GM23338 (cell line): ENCODE data around the gene ACSBG1. TPM values are rescaled to one million over a fixed set of nuclear protein-coding genes. Genes with fewer than 3 reads are reported as not detected.
A peak's percentile ranks its signal among the peaks of the same experiment; 100 is the strongest.

ENCODE experiments used
- ATAC-seq: fragments of 200-7000 bp; cut with Tn5 transposase; 3 replicates; pipeline ENCODE4 v1.9.1; 2020
- DNase-seq: peaks from one replicate; pipeline ENCODE4 v3.0.0-alpha.2; 2015; ENCODE audit warnings: low spot score
- H2AFZ ChIP-seq: fragments of 200-600 bp; sonication (generic); 2 replicates; pipeline ENCODE4 v1.8.0; 2016; ENCODE audit warnings: antibody characterized with exemption, mild to moderate bottlenecking, moderate library complexity
- H3F3A ChIP-seq: fragments of 200-600 bp; sonication (generic); replicated peaks from 2 replicates; pipeline ENCODE4 v1.8.0; 2017; ENCODE audit warnings: antibody characterized with exemption, mixed run types, low read depth
- H3K27ac ChIP-seq: fragments of 200-600 bp; sonication (generic); 2 replicates; pipeline ENCODE4 v1.6.1; 2016; ENCODE audit warnings: low read depth
- H3K27me3 ChIP-seq: fragments of 200-600 bp; sonication (generic); 2 replicates; pipeline ENCODE4 v1.8.0; 2016; ENCODE audit warnings: mild to moderate bottlenecking, mixed run types, moderate library complexity; ENCODE audit not compliant: insufficient read depth
- H3K36me3 ChIP-seq: fragments of 200-600 bp; sonication (generic); 2 replicates; pipeline ENCODE4 v1.8.0; 2016; ENCODE audit warnings: mild to moderate bottlenecking; ENCODE audit not compliant: insufficient read depth
- H3K4me1 ChIP-seq: fragments of 200-600 bp; sonication (generic); 2 replicates; pipeline ENCODE4 v1.8.0; 2016; ENCODE audit warnings: mild to moderate bottlenecking, moderate library complexity; ENCODE audit not compliant: insufficient read depth
- H3K4me2 ChIP-seq: fragments of 200-600 bp; sonication (generic); 2 replicates; pipeline ENCODE4 v1.7.1; 2017; ENCODE audit warnings: mixed run types
- H3K4me3 ChIP-seq: fragments of 200-600 bp; sonication (generic); 2 replicates; pipeline ENCODE4 v1.6.1; 2016; ENCODE audit warnings: mixed run types
- H3K79me2 ChIP-seq: fragments of 200-600 bp; sonication (generic); replicated peaks from 2 replicates; pipeline ENCODE4 v1.8.0; 2017; ENCODE audit warnings: mild to moderate bottlenecking; ENCODE audit not compliant: insufficient read depth
- H3K9me2 ChIP-seq: fragments of 200-600 bp; sonication (generic); 2 replicates; pipeline ENCODE4 v1.8.0; 2017; ENCODE audit not compliant: insufficient read depth
- H4K20me1 ChIP-seq: fragments of 200-600 bp; sonication (generic); replicated peaks from 2 replicates; pipeline ENCODE4 v1.8.0; 2017; ENCODE audit warnings: mild to moderate bottlenecking; ENCODE audit not compliant: insufficient read depth
- H3K27ac Mint-ChIP-seq: 2 replicates; pipeline ENCODE4 v1.8.0; 2020; ENCODE audit warnings: inconsistent platforms, mild to moderate bottlenecking, moderate library complexity, mixed read lengths
- H3K27me3 Mint-ChIP-seq: 3 replicates; pipeline ENCODE4 v1.8.0; 2022; ENCODE audit warnings: low read depth, mild to moderate bottlenecking, moderate library complexity, mixed read lengths, inconsistent platforms; ENCODE audit not compliant: insufficient read depth, poor library complexity
- H3K36me3 Mint-ChIP-seq: 3 replicates; pipeline ENCODE4 v1.8.0; 2021; ENCODE audit warnings: low read depth, mild to moderate bottlenecking, inconsistent platforms, moderate library complexity, mixed read lengths
- H3K4me1 Mint-ChIP-seq: 3 replicates; pipeline ENCODE4 v1.8.0; 2020; ENCODE audit warnings: mild to moderate bottlenecking, inconsistent platforms, mixed read lengths
- H3K4me3 Mint-ChIP-seq: 3 replicates; pipeline ENCODE4 v1.8.0; 2021; ENCODE audit warnings: moderate library complexity, mild to moderate bottlenecking, inconsistent platforms, mixed read lengths
- H3K9me3 Mint-ChIP-seq: 3 replicates; pipeline ENCODE4 v1.8.0; 2020; ENCODE audit warnings: moderate library complexity, mild to moderate bottlenecking, inconsistent platforms, mixed read lengths
- CREB1 ChIP-seq: fragments of 250-450 bp; sonication (Bioruptor Pico); IDR thresholded peaks from 2 replicates; pipeline ENCODE4 v1.5.0; 2020; ENCODE audit warnings: low read depth, mild to moderate bottlenecking, moderate library complexity
- ETS1 ChIP-seq: IDR thresholded peaks from 2 replicates; pipeline ENCODE4 v1.6.1; 2016; ENCODE audit warnings: antibody characterized with exemption
- EZH2 ChIP-seq: fragments of 200-600 bp; sonication (generic); IDR thresholded peaks from one replicate; pipeline ENCODE4 v1.8.0; 2017; ENCODE audit warnings: antibody characterized with exemption, mild to moderate bottlenecking, low read depth; ENCODE audit not compliant: unreplicated experiment
- EZH2phosphoT487 ChIP-seq: fragments of 200-600 bp; sonication (generic); IDR thresholded peaks from one replicate; pipeline ENCODE4 v1.8.1; 2018; ENCODE audit warnings: antibody characterized with exemption; ENCODE audit not compliant: unreplicated experiment
- JUNB ChIP-seq: IDR thresholded peaks from one replicate; pipeline ENCODE4 v1.6.1; 2016; ENCODE audit warnings: antibody characterized with exemption; ENCODE audit not compliant: unreplicated experiment
- NANOG ChIP-seq: IDR thresholded peaks from 2 replicates; pipeline ENCODE4 v1.6.1; 2016; ENCODE audit warnings: antibody characterized with exemption, borderline replicate concordance
- POLR2AphosphoS5 ChIP-seq: IDR thresholded peaks from 2 replicates; pipeline ENCODE4 v1.6.1; 2016; ENCODE audit warnings: antibody characterized with exemption, low read depth
- STAT1 ChIP-seq: IDR thresholded peaks from one replicate; pipeline ENCODE4 v1.6.1; 2016; ENCODE audit warnings: antibody characterized with exemption; ENCODE audit not compliant: unreplicated experiment
- ZNF114 ChIP-seq: fragments of 250-450 bp; sonication (Bioruptor Pico); IDR thresholded peaks from 2 replicates; pipeline ENCODE4 v1.5.0; 2020; ENCODE audit warnings: mild to moderate bottlenecking, moderate library complexity
- ZNF331 ChIP-seq: fragments of 250-450 bp; sonication (Bioruptor Pico); IDR thresholded peaks from 2 replicates; pipeline ENCODE4 v1.5.0; 2020; ENCODE audit warnings: low read depth, mild to moderate bottlenecking, moderate library complexity
- polyA plus RNA-seq: library from polyadenylated mRNA; unstranded; fragments of >200 nt; fragmentation: Nextera tagmentation; extraction: Ambion mirVana; gene quantifications from 2 replicates; pipeline ENCODE4 v1.2.1, GENCODE V29; 2016
- total RNA-seq: library from RNA; depleted of rRNA; stranded (reverse); fragments of >200 nt; shearing (Covaris generic); gene quantifications from 2 replicates; pipeline ENCODE4 v1.2.3, GENCODE V29; 2014
- TF ChIP-seq, protein P1 (sequence below), 2 experiments: fragments of 200-600 bp in 1 of 2; sonication (generic) in 1 of 2; conservative IDR thresholded peaks; 2 replicates each; pipeline versions ENCODE4 v1.5.1 to v1.6.1; 2016 to 2017; ENCODE audit warnings: antibody characterized with exemption in 2 of 2, low read depth in 2 of 2, mild to moderate bottlenecking in 2 of 2, moderate library complexity in 1 of 2
- TF ChIP-seq, protein P2 (sequence below): IDR thresholded peaks from one replicate; pipeline ENCODE4 v1.6.1; 2018; ENCODE audit warnings: antibody characterized with exemption; ENCODE audit not compliant: unreplicated experiment

ACSBG1 gene
- total and polyA plus RNA-seq, 2 experiments from 2014 or later: 1.9 to 10.0 TPM

DNA sequence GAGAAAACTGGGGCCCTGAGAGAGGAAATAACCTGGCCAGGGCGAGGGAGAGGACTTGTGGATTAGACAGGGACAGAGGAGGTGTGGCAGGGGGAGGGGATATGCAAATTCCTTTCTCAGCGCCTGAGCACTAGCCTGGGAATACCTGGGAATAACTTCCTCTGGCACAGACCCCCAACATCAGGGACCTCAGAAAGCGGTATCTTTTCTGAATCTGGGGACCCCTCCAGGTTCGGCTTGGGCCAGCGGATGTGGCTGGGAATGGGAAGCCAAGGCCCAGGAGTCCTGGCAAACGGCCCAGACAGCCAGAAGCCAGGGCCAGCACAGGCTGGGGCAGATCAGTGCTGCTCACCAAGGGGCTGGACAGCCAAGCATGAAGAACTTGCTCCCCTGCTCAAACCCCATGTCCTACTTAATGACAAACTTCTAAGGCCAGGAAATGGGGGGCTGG, 9.2 kb upstream of the ACSBG1 start:
- no peaks in the 10 kb centered on the region for H3K36me3 Mint-ChIP-seq
- no peaks in the 10 kb centered on the region for H3K36me3 ChIP-seq
- no peaks in the 10 kb centered on the region for H3K9me2 ChIP-seq
- peak overlapping the region; percentile 91 for H3K27ac ChIP-seq
- no peak overlapping the region for H3K4me3 ChIP-seq
- peaks cover 9% of the 10 kb centered on the region for H3K27me3 Mint-ChIP-seq
- no peaks in the 10 kb centered on the region for H3K79me2 ChIP-seq
- peaks cover 30% of the 10 kb centered on the region for H3K4me1 Mint-ChIP-seq
- H3F3A ChIP-seq: no peaks in the 10 kb centered on the region
- peaks cover 9% of the 10 kb centered on the region; the same call in 2 of the 3 replicates for H3K9me3 Mint-ChIP-seq
- no peak for TF ChIP-seq ZNF331 (CRISPR knock-in tag)
- no peak for TF ChIP-seq CREB1 (CRISPR knock-in tag)
- TF ChIP-seq STAT1: no peak
- no peak for TF ChIP-seq ETS1
- TF ChIP-seq, protein P1, sequence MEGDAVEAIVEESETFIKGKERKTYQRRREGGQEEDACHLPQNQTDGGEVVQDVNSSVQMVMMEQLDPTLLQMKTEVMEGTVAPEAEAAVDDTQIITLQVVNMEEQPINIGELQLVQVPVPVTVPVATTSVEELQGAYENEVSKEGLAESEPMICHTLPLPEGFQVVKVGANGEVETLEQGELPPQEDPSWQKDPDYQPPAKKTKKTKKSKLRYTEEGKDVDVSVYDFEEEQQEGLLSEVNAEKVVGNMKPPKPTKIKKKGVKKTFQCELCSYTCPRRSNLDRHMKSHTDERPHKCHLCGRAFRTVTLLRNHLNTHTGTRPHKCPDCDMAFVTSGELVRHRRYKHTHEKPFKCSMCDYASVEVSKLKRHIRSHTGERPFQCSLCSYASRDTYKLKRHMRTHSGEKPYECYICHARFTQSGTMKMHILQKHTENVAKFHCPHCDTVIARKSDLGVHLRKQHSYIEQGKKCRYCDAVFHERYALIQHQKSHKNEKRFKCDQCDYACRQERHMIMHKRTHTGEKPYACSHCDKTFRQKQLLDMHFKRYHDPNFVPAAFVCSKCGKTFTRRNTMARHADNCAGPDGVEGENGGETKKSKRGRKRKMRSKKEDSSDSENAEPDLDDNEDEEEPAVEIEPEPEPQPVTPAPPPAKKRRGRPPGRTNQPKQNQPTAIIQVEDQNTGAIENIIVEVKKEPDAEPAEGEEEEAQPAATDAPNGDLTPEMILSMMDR (conservative IDR thresholded peaks at IDR 0.05; ENCODE audit: low read depth in 2 of 2): no peak
- no peak for TF ChIP-seq JUNB
- no peak for TF ChIP-seq ZNF114
- no peak for TF ChIP-seq NANOG
- TF ChIP-seq EZH2phosphoT487: no peak
- TF ChIP-seq EZH2: no peak
- no peak for TF ChIP-seq POLR2AphosphoS5
- TF ChIP-seq, protein P2, sequence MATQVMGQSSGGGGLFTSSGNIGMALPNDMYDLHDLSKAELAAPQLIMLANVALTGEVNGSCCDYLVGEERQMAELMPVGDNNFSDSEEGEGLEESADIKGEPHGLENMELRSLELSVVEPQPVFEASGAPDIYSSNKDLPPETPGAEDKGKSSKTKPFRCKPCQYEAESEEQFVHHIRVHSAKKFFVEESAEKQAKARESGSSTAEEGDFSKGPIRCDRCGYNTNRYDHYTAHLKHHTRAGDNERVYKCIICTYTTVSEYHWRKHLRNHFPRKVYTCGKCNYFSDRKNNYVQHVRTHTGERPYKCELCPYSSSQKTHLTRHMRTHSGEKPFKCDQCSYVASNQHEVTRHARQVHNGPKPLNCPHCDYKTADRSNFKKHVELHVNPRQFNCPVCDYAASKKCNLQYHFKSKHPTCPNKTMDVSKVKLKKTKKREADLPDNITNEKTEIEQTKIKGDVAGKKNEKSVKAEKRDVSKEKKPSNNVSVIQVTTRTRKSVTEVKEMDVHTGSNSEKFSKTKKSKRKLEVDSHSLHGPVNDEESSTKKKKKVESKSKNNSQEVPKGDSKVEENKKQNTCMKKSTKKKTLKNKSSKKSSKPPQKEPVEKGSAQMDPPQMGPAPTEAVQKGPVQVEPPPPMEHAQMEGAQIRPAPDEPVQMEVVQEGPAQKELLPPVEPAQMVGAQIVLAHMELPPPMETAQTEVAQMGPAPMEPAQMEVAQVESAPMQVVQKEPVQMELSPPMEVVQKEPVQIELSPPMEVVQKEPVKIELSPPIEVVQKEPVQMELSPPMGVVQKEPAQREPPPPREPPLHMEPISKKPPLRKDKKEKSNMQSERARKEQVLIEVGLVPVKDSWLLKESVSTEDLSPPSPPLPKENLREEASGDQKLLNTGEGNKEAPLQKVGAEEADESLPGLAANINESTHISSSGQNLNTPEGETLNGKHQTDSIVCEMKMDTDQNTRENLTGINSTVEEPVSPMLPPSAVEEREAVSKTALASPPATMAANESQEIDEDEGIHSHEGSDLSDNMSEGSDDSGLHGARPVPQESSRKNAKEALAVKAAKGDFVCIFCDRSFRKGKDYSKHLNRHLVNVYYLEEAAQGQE: no peak
- peaks cover 25% of the 10 kb centered on the region for H3K4me1 ChIP-seq
- peak overlapping the region; percentile 84 for H2AFZ ChIP-seq
- H4K20me1 ChIP-seq: no peaks in the 10 kb centered on the region
- H3K4me3 Mint-ChIP-seq: no peak overlapping the region
- H3K4me2 ChIP-seq: peak overlapping the region; percentile 75
- no peak overlapping the region for H3K27ac Mint-ChIP-seq
- DNase-seq (peak; percentile 87), ATAC-seq (peak; percentile 72)
- no peaks in the 10 kb centered on the region for H3K27me3 ChIP-seq
